Panc1 (cell line): ENCODE data around the gene MRGPRD.

ENCODE experiments used
- POLR2AphosphoS5 ChIP-seq: IDR thresholded peaks from 2 replicates; pipeline ENCODE4 v1.6.1; 2012; ENCODE audit warnings: mild to moderate bottlenecking, low read depth, low read length, moderate library complexity
- SIN3A ChIP-seq: IDR thresholded peaks from 2 replicates; pipeline ENCODE4 v1.6.1; 2012; ENCODE audit warnings: low read depth, mild to moderate bottlenecking, low read length, moderate library complexity, borderline replicate concordance; ENCODE audit not compliant: insufficient read depth
- TCF7L2 ChIP-seq: IDR thresholded peaks from 2 replicates; pipeline ENCODE4 v1.6.1; 2011; ENCODE audit warnings: mild to moderate bottlenecking, low read depth, low read length, inconsistent platforms
- TF ChIP-seq, protein P1 (sequence below), 2 experiments: IDR thresholded peaks; 2 replicates each; pipeline ENCODE4 v1.6.1; 2011 to 2012; ENCODE audit warnings: low read depth in 2 of 2, control low read depth in 1 of 2, low read length in 1 of 2, mild to moderate bottlenecking in 1 of 2, moderate library complexity in 1 of 2; ENCODE audit not compliant: insufficient read depth in 1 of 2
- TF ChIP-seq, protein P2 (sequence below): fragments of 450-650 bp; IDR thresholded peaks from 2 replicates; pipeline ENCODE4 v1.5.1; 2017; ENCODE audit warnings: mild to moderate bottlenecking

DNA sequence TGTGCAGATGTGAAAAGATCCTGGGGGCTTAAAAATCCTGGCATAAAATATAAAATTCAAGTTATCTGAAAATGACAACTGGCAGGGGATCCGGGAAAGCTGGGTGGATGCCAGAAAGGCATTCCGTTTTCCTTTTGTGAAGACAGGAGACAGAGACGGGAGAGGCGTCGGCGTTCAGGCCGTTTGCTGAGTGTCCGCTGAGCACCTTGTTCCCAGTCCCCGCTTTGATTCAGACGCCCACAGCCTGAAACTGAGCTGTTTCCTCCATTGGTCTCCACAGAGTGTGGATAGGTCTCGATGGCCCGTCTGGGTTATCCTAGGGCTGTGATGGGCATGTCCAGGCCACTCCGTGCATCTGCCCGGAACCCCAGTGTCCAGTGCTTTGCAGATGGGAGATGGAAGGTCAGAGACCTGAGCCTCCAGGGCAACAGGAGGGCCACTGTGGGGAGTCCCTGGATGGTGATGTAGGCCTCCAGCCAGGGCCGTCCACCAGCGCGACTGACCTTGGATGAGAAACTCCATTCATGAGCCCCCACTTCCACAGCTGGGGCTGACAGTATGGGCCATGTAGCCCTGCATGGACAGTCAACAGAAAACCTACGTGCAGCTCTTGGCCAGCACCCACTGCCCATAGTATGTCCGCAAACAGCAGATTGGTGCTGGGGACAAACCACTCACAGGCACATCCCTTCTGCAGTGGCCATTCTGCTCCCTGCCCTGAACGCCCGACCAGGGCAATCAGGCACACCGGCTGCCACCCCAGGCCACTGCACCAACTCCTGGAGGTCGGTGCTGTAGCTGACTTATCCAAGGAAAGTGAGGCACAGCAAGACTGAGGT is 20.7 kb upstream of the MRGPRD start:
- TF ChIP-seq, protein P1, sequence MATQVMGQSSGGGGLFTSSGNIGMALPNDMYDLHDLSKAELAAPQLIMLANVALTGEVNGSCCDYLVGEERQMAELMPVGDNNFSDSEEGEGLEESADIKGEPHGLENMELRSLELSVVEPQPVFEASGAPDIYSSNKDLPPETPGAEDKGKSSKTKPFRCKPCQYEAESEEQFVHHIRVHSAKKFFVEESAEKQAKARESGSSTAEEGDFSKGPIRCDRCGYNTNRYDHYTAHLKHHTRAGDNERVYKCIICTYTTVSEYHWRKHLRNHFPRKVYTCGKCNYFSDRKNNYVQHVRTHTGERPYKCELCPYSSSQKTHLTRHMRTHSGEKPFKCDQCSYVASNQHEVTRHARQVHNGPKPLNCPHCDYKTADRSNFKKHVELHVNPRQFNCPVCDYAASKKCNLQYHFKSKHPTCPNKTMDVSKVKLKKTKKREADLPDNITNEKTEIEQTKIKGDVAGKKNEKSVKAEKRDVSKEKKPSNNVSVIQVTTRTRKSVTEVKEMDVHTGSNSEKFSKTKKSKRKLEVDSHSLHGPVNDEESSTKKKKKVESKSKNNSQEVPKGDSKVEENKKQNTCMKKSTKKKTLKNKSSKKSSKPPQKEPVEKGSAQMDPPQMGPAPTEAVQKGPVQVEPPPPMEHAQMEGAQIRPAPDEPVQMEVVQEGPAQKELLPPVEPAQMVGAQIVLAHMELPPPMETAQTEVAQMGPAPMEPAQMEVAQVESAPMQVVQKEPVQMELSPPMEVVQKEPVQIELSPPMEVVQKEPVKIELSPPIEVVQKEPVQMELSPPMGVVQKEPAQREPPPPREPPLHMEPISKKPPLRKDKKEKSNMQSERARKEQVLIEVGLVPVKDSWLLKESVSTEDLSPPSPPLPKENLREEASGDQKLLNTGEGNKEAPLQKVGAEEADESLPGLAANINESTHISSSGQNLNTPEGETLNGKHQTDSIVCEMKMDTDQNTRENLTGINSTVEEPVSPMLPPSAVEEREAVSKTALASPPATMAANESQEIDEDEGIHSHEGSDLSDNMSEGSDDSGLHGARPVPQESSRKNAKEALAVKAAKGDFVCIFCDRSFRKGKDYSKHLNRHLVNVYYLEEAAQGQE (IDR thresholded peaks at IDR 0.05; ENCODE audit: insufficient read depth in 1 of 2, low read depth in 2 of 2, low read length in 1 of 2), result no peak
- TF ChIP-seq, protein P2, sequence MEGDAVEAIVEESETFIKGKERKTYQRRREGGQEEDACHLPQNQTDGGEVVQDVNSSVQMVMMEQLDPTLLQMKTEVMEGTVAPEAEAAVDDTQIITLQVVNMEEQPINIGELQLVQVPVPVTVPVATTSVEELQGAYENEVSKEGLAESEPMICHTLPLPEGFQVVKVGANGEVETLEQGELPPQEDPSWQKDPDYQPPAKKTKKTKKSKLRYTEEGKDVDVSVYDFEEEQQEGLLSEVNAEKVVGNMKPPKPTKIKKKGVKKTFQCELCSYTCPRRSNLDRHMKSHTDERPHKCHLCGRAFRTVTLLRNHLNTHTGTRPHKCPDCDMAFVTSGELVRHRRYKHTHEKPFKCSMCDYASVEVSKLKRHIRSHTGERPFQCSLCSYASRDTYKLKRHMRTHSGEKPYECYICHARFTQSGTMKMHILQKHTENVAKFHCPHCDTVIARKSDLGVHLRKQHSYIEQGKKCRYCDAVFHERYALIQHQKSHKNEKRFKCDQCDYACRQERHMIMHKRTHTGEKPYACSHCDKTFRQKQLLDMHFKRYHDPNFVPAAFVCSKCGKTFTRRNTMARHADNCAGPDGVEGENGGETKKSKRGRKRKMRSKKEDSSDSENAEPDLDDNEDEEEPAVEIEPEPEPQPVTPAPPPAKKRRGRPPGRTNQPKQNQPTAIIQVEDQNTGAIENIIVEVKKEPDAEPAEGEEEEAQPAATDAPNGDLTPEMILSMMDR, result no peak
- TF ChIP-seq POLR2AphosphoS5 (no peak), TCF7L2 (no peak), SIN3A (no peak)
